Brain (organoid and tissue), 1 donor: ENCODE data around the gene PAGE2. TPM values are rescaled to one million over a fixed set of nuclear protein-coding genes. Genes with fewer than 3 reads are reported as not detected.

Experiments used
- polyA plus RNA-seq: library from polyadenylated mRNA; stranded (reverse); fragments of 350-450 nt; fragmentation: Illumina TruSeq; extraction: RNeasy Lipid Tissue Mini Kit (QIAGEN cat#74804); gene quantifications from one replicate; pipeline ENCODE4 v1.2.3, GENCODE V29; 2015; ENCODE audit warnings: low read depth, low replicate concordance; ENCODE audit not compliant: insufficient read depth

PAGE2 gene
- polyA plus RNA-seq, 1 donor from 2014 or later: not detected

Other genes starting within 250 kb of the PAGE2 start
- 34.6 TPM for gene TRO, start 168.2 kb upstream of the PAGE2 start, polyA plus RNA-seq
- gene PFKFB1, start 94.8 kb upstream of the PAGE2 start, polyA plus RNA-seq: 0.34 TPM
- 21.8 TPM for gene APEX2, start 88.7 kb upstream of the PAGE2 start, polyA plus RNA-seq
- gene ALAS2, start 58.0 kb upstream of the PAGE2 start, polyA plus RNA-seq: 0.90 TPM
- gene PAGE2B, start 14.0 kb upstream of the PAGE2 start, polyA plus RNA-seq: not detected
- not detected for gene PAGE5, start 131.3 kb downstream of the PAGE2 start, polyA plus RNA-seq
- gene PAGE3, start 175.9 kb downstream of the PAGE2 start, polyA plus RNA-seq: not detected